Measurements from ENCODE around the gene GRIK4. TPM values are rescaled to one million over a fixed set of nuclear protein-coding genes. Genes with fewer than 3 reads are reported as not detected.

The GRIK4 gene
- total and polyA plus RNA-seq, 2 of the 4 experiments (the other 2 are of a cell fraction) = 0.18 to 0.38 TPM

DNA sequence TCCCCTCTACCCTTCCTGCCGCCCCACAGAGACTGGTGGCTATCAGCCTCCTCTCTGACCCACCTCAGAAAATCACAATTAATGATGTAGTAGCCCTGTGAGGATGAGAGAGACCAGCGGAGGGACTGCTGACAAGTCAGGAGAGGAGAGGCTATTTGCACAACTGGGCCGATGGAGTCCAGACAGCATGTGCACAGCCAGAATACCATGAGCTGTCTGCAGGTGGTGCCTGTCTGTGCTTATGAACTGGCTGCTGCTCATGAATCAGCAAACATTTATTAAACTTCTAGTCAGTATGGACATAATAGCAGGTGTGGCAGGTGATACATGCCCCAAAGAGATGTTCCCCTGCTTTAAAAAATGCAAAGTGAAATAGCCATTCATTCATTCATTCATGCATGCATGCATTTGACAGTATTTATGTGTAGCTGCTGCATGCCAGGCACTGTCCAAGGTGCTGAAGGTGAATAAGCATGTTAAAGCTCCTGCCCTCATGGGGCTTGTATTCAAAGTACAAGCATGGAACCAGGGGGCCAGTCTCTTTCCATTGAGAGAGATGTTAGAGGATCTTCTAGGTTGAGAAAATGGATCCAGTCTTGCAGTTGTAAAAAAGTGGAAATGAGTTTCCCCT, 141.3 kb downstream of the GRIK4 start:
- Histone ChIP-seq H2BK5ac (ENCODE audit: low read depth, low read length, poor library complexity, severe bottlenecking) (no peak overlapping the region), H2BK120ac (ENCODE audit: low read depth, low read length) (no peak overlapping the region), H3K79me1 (ENCODE audit: low read depth in 1 of 2, low read length in 2 of 2) (no peaks in the 10 kb centered on the region), H2BK20ac (ENCODE audit: low read depth, low read length) (no peak overlapping the region), H2BK15ac (ENCODE audit: low read depth, low read length) (no peak overlapping the region), H4K5ac (ENCODE audit: low read depth, low read length) (no peak overlapping the region), H3K56ac (ENCODE audit: extremely low read depth, insufficient read depth, low read length) (no peak overlapping the region), H3K27me3 (ENCODE audit: control insufficient read depth, insufficient read depth, low read length) (peaks cover 11% of the 10 kb centered on the region; the same call in 1 of the 2 replicates), H3K4ac (ENCODE audit: low read depth, low read length) (no peak overlapping the region), H3K36me3 (ENCODE audit: control insufficient read depth, insufficient read depth, low read length) (no peaks in the 10 kb centered on the region), H4K8ac (ENCODE audit: low read depth in 2 of 2, low read length in 2 of 2) (no peak overlapping the region), H3K23ac (ENCODE audit: low read depth, low read length) (no peak overlapping the region), H3K4me1 (ENCODE audit: control insufficient read depth, insufficient read depth, low read length) (no peaks in the 10 kb centered on the region), H4K91ac (ENCODE audit: insufficient read depth, low read depth, low read length) (no peak overlapping the region), H3K9me1 (ENCODE audit: insufficient read depth, low read length) (no peaks in the 10 kb centered on the region), H3K18ac (ENCODE audit: low read depth, low read length) (no peak overlapping the region), H4K20me1 (ENCODE audit: insufficient read depth, low read length) (no peaks in the 10 kb centered on the region), H2AK9ac (replicated peaks; ENCODE audit: low read depth, low read length, poor library complexity) (no peak overlapping the region), H3K27ac (ENCODE audit: insufficient read depth, low read length) (no peak overlapping the region), H3K4me3 (ENCODE audit: insufficient read depth, low read depth, low read length) (no peak overlapping the region), H3K4me2 (ENCODE audit: low read depth, low read length) (no peak overlapping the region), H2AFZ (replicated peaks; ENCODE audit: low read length, poor library complexity) (no peak overlapping the region), H2AK5ac (ENCODE audit: low read depth, low read length) (no peak overlapping the region), H3K9ac (ENCODE audit: low read depth, low read length) (no peak overlapping the region), H3K14ac (replicated peaks; ENCODE audit: low read depth, low read length) (no peak overlapping the region), H3K9me3 (ENCODE audit: control insufficient read depth, insufficient read depth, low read length) (no peaks in the 10 kb centered on the region)
- WGBS, 2 experiments (ENCODE audit: extremely low coverage in 2 of 2, insufficient read length in 1 of 2) = no CpG with 5 or more reads among the region's 3 CpGs
- ATAC-seq (ENCODE audit: low read depth) (no peak), DNase-seq (peak; percentile 13)
- BruUV-seq (replicated peaks) = no TSS peak
- in situ Hi-C loops (cut with MboI; ENCODE audit: low sequenced_read_pairs) (no loop called here), dilution Hi-C loops (cut with HindIII; ENCODE audit: low sequenced_read_pairs, unreplicated experiment) (no loop called here), intact Hi-C loops (cut with micrococcal nuclease) (no loop called here)
- ChIA-PET CTCF (no interaction called here), POLR2A (ENCODE audit: unreplicated experiment) (no interaction called here)
- TF ChIP-seq, protein P1, sequence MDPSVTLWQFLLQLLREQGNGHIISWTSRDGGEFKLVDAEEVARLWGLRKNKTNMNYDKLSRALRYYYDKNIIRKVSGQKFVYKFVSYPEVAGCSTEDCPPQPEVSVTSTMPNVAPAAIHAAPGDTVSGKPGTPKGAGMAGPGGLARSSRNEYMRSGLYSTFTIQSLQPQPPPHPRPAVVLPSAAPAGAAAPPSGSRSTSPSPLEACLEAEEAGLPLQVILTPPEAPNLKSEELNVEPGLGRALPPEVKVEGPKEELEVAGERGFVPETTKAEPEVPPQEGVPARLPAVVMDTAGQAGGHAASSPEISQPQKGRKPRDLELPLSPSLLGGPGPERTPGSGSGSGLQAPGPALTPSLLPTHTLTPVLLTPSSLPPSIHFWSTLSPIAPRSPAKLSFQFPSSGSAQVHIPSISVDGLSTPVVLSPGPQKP (IDR thresholded peaks at IDR 0.05; ENCODE audit: borderline replicate concordance, low read depth, low read length) = no peak
- TF ChIP-seq MAFK (IDR thresholded peaks at IDR 0.05; ENCODE audit: low read depth, low read length) (no peak), BHLHE40 (IDR thresholded peaks at IDR 0.05; ENCODE audit: low read depth, low read length) (no peak), RAD21 (IDR thresholded peaks at IDR 0.05; ENCODE audit: low read length) (no peak), POLR2A (IDR thresholded peaks at IDR 0.05; ENCODE audit: low read depth, low read length) (no peak), CHD1 (IDR thresholded peaks at IDR 0.05; ENCODE audit: low read depth, low read length) (no peak)
